Stomach (tissue), 4 donors: ENCODE data around the gene KLHL40.

Experiments
- POLR2A ChIP-seq, 4 donors: fragments of 450-650 bp; IDR thresholded peaks; one replicate each; pipeline ENCODE4 v1.6.1; 2016; ENCODE audit warnings: antibody characterized with exemption in 4 of 4, control low read depth in 2 of 4, mild to moderate bottlenecking in 1 of 4, moderate library complexity in 1 of 4
- TF ChIP-seq, protein P1 (sequence below), 7 experiments: fragments of 450-650 bp in 4 of 7; fragments of 200-600 bp in 3 of 7; sonication (generic) in 3 of 7; IDR thresholded peaks; one replicate each; pipeline ENCODE4 v1.5.1; 2016 to 2019; ENCODE audit warnings: antibody characterized with exemption in 7 of 7, control low read depth in 2 of 7, mild to moderate bottlenecking in 1 of 7

DNA sequence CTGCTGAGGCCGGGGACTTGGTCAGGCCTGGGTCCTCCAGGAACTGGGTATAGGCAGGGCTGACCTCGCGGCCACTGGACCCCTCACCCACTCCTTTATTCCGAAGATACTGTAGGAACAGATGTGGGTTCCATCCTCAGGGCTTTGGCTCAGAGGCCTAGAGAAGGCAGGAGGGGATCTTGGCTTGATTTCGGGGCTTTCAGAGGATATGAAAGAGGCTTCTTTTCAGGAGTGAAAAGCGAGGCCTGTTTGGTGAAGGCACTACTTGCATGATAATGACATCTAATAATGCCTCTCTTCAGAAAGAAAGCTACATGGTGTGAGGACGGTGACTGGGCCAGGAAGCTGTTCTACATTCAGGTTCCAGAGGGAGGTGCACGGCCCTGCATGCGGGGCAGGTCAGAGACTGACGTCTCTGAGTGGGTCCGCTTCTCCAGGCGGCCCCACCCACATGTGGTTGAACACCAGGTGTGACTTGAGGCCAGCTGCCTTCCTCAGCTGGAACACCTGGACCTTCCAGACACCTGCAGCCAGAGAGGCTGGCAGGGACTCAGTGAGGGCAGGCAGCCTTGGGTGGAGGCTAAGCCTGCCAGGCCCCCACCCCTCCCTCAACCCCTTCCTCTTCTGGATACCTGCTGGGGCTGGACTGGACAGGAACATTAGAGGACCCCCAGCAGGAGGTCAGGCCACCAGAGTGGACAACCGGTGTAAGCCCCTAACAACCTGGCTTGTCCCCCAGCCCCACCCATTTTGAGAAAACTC is 48.3 kb downstream of the KLHL40 start:
- TF ChIP-seq, protein P1, sequence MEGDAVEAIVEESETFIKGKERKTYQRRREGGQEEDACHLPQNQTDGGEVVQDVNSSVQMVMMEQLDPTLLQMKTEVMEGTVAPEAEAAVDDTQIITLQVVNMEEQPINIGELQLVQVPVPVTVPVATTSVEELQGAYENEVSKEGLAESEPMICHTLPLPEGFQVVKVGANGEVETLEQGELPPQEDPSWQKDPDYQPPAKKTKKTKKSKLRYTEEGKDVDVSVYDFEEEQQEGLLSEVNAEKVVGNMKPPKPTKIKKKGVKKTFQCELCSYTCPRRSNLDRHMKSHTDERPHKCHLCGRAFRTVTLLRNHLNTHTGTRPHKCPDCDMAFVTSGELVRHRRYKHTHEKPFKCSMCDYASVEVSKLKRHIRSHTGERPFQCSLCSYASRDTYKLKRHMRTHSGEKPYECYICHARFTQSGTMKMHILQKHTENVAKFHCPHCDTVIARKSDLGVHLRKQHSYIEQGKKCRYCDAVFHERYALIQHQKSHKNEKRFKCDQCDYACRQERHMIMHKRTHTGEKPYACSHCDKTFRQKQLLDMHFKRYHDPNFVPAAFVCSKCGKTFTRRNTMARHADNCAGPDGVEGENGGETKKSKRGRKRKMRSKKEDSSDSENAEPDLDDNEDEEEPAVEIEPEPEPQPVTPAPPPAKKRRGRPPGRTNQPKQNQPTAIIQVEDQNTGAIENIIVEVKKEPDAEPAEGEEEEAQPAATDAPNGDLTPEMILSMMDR (IDR thresholded peaks at IDR 0.05): no peak
- TF ChIP-seq POLR2A (IDR thresholded peaks at IDR 0.05): no peak
